ENCODE data around the gene ZNF525.
"Not testable (repeated sequence)": the region's sequence is repeated elsewhere in the genome, so short reads cannot be mapped to it uniquely, and the experiment has no call there.

The ZNF525 gene

DNA sequence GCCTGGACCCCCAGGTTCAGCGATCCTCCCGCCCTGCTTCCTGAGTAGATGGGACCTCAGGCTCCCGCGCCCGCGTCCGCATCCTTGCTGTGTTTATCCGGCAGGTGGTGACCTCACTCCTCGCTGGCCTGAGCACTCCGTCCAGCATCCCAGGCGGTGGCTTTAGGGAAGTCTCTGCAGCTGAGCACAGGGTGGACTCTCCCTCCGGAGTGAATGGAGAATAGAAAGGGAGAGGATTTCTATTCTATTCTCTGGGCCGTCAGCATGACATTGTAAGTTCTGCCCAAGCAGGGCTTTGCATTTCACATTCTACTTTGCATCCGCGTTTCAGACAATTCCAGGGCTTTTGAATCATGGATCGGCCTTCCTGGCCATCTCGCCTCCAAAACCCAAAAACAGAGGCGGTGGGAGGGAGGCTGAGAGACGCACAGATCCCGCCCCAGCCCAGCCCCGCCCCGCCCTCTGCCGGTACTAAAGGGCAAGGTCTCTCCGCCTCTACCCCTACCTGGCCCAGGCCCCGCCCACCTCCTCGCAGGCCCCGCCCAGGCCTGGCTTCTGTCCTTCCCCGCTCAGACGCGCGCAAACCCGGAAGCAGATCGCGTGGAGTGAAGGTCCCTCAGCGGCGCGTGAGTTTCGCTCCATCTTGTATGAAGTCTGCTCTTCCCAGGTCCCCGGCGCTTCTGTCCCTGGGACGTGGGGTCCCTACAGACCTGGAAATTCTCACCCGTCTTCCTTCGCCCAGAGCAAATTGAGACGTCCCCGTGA lies at the start of gene ZNF525:
ZNF525 (plus strand) TSS at position 572 of the 765 bp plus-strand sequence. CDS start 6,577 bp downstream, outside the sequence.
- DNase-seq (ENCODE audit: low read depth): peak; percentile 69

DNA sequence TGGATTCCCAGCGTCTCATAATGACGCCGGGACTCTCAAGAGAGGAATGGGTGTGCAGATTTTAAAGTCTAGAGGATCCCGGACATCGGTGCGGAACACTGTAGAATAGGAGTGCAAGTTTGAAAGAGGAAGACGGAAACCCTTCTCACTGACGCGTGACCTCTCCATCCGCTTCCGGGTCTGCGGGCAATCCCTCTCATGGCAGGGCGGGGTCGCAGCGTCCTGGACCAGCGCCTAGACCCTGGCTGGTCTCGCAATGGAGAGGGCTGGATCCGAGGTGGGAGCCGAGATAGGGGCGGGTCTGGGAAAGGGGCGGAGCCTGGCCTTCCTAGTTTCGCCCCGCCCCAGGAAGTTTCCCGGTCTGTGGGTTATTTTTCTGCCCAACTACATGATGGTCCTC lies 36.5 kb upstream of the ZNF525 start:
- DNase-seq (ENCODE audit: low read depth): peak; percentile 6

DNA sequence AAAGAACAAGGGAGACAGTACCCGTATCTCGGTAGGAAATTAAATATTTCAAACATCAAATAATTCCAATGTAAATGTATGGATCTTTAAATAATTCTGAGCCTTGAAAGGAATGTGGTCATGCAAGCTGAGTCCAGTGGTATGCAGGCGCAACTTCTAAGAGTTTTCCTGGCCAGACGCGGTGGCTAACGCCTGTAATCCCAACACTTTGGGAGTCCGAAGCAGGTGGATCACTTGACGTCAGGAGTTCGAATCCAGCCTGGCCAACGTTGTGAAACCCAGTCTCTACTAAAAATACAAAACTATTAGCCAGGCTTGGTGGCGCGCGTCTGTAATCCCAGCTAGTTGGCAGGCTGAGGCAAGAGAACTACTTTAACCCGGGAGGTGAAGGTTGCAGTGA lies 33.0 kb upstream of the ZNF525 start:
- no peak for DNase-seq (ENCODE audit: low read depth)

DNA sequence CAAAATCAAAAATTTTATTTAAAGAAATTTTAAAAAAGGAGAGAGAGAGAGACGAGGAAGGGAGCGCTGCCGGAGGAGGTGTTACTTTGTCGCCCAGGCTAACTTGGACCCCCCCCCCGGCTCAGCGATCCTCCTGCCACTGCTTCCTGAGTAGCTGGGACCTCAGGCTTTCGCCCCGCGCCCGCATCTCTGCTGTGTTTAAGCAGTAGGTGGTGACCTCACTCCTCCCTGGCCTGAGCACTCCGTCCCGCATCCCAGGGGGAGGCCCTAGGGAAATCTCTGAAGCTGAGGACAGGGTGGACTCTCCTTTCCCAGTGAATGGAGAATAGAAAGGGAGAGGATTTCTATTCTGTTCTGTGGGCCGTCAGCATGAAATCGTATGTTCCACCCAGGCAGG lies 32.4 kb upstream of the ZNF525 start:
- DNase-seq (ENCODE audit: low read depth): peak; percentile 58

DNA sequence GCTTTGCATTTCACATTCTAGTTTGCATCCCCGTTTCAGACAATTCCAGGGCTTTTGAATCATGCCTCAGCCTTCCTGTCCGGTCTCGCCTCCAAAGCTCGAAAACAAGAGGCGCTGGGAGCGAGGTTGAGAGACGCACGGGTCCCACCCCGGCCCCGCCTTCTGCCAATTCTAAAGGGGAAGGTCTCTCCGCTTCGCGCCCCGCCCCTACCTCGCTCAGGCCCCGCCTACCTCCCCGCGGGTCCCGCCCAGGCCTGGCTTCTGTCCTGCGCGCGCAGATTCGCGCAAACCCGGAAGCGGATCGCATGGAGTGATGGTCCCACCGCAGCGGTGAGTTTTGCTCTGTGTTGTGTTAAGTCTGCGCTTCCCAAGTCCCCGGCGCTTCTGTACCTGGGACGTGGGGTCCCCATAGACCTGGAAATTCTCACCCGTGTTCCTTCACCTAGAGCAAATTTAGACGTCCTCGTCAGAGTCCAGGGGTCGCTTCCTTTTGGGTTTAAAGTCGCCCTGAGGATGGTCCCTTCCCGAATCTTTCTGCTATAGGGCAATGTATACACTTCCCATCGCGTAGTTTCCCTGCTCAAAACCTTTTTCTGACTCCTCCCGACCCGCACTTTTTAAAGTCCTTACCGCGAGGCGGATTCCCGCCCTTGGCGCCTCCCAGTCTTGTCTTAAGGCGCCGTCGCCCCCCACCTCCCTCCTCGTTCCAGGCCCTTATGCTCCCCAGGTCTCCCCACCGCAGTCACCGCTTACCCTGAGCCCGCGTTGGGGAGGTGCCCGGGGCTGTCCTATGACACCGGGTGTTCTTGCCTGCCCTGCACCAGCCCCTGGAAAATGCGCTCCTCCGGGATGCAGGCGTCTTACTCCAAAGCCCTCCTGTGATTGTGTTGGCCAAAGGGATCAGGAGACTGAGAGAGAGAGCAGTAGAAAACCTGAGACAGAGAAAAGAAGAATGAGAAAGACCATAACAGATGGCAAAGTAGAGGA lies 31.7 kb upstream of the ZNF525 start, which contains the start of gene ZNF845:
ZNF845 (plus strand) TSS at position 287 of the 987 bp plus-strand sequence. CDS start 7,559 bp downstream, outside the sequence.
- DNase-seq (ENCODE audit: low read depth): peak; percentile 88

DNA sequence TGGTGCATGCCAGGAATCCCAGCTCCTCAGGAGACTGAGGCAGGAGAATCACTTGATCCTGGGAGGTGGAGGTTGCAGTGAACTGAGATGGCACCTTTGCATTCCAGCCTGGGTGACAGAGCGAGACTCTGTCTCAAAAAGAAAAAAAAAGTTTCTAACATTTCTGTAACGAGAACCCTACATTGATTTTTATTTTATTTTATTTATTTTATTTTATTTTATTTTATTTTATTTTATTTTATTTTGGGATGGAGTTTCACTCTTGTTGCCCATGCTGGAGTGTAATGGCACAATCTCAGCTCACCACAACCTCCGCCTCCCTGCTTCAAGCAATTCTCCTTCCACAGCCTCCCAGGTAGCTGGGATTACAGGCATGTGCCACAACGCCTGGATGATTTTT lies 21.1 kb upstream of the ZNF525 start:
- DNase-seq (ENCODE audit: low read depth): not testable (repeated sequence)

DNA sequence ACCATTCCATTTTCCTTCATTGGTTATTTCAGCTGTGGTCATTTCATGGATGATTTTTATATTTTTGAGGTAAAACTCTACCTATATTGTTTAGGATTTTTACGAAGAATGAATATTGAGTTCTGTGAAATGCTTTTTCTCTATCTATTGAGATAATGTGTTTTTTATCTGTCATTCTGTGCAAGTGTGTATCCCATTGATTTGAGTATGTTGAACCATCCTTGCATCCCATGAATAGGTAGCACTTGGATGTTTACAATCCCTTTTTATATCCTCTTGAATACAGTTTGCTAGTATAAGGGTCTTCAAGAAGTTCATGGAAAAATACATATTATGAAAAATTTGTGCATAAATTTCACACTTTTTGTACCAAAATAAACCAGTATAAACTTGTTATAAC lies 9.8 kb upstream of the ZNF525 start:
- no peak for DNase-seq (ENCODE audit: low read depth)

DNA sequence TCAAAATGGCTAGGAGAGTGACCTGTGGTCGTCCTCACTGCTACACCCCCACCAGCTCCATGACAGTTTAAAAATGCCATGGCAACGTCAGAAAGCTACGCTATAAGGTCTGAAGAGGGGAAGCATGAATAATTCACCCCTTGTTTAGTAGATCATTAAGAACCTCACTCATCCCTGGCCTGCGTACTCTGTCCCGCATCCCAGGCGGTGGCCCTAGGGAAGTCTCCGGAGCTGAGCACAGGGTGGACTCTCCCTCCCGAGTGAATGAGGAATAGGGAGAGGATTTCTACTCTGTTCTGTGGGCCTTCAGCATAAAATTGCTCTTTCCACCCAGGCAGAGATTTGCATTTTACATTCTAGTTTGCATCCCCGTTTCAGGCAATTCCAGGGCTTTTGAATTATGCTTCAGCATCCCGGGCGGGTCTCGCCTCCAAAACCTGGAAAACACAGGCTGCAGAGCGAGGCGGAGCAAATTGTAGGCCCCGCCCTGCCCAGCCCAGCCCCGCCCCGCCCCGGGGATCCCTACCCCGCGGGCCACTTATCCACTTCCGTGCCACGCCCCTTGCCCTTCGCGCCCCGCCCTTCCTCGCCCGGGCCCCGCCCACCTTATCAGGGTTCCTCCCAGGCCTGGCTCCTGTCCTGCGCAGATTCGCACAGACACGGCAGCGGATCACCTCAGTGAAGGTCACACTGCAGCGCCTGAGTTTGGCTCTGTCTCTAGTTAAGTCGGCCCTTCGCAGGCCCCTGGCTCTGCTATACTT lies 7.5 kb upstream of the ZNF525 start:
- no peak for DNase-seq (ENCODE audit: low read depth)

DNA sequence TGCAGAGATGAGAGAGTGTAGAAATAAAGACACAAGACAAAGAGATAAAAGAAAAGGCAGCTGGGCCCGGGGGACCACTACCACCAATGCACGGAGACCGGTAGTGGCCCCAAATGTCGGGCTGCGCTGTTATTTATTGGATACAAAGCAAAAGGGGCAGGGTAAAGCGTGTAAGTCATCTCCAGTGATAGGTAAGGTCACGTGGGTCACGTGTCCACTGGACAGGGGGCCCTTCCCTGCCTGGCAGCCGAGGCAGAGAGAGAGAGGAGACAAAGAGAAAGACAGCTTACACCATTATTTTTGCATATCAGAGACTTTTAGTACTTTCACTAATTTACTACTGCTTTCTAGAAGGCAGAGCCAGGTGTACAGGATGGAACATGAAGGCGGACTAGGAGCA lies 5.4 kb upstream of the ZNF525 start:
- DNase-seq (ENCODE audit: low read depth): not testable (repeated sequence)

DNA sequence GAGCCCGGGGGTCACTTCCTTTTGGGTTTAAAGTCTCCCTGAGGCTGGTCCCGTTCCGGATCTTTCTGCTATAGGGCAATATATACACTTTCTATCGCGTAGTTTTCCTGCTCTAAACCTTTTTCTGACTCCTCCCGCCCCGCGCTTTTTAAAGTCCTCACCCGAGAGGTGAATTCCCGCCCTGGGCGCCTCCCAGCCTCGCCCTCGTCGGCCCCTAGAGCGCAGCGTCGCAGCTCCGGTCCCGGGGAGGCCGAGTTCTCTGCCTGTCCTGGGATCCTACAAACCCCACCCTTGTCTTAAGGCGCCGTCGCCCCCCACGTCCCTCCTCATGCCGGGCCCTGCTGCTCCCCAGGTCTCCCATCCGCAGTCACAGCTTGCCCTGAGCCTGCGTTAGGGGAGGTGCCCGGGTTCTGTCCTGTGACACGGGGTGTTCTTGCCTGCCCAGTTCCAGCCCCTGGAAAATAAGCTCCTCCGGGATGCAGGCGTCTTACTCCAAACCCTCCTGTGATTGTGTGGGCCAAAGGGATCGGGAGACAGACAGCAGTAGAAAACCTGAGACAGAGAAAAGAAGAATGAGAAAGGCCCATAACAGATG lies 491 bp downstream of the ZNF525 start:
- no peak for DNase-seq (ENCODE audit: low read depth)

DNA sequence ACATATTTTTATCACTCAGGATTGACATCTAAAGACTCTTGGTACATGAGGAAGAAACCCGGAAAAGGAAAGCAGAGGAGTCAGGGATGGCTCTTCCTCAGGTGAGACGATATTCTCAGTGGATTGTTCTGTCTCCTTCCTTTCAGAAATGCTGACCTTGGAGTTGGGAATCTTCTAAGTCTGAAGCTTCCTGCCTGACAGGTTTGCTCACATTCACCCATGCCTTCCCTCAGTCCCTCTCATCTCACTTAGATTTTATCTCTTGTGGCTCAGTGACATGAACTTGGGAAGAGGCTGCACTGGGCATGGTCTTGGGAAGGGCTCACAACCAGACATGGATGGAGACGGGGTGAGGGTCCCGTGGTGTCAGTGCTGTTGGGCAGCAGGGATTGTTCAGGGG lies 6.7 kb downstream of the ZNF525 start:
- no peak for DNase-seq (ENCODE audit: low read depth)

DNA sequence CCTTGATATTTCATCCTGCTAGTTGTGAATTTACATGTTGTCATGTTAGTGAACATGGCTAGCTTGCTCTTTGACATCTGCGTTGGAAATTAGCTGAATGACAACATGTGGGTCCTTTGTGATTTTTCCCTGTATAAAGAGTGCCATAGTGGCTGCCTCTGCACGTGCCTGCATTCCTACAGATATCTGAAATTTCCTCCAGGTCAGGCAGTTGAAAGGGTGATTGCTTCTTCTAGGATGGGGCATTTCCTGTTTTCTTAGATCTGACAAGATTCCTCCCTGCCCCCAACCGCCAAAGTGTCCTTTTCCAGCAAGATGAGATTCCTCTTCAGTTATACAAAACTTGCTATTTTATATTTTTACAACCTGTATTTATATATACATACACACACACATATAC lies 8.8 kb downstream of the ZNF525 start:
- no peak for DNase-seq (ENCODE audit: low read depth)

DNA sequence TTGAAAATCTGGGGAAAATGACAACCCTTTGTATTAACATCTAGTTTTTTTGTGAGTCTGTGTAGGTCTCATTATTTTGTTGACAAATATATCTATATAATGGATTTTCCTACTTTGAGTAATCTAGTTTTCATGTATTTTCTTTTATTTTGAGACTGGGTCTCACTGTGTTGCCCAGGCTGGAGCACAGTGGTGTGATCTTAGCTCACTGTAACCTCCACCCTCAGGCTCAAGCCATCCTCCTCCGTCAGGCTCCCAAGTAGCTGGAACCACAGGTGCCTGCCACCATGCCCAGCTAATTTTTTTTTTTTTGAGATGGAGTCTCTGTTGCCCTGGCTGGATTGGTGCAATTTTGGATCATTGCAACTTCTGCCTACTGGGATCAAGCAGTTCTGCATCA lies 9.2 kb downstream of the ZNF525 start:
- DNase-seq (ENCODE audit: low read depth): no peak

DNA sequence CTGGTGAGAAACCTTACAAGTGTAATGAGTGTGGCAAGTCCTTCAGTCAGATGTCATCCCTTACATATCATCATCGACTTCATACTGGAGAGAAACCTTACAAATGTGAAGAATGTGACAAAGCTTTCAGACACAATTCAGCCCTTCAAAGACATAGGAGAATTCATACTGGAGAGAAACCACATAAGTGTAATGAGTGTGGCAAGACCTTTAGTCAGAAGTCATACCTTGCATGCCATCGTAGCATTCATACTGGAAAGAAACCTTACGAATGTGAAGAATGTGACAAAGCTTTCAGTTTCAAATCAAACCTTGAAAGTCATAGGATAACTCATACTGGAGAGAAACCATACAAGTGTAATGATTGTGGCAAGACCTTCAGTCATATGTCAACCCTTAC lies 15.9 kb downstream of the ZNF525 start:
- DNase-seq (ENCODE audit: low read depth): no peak

DNA sequence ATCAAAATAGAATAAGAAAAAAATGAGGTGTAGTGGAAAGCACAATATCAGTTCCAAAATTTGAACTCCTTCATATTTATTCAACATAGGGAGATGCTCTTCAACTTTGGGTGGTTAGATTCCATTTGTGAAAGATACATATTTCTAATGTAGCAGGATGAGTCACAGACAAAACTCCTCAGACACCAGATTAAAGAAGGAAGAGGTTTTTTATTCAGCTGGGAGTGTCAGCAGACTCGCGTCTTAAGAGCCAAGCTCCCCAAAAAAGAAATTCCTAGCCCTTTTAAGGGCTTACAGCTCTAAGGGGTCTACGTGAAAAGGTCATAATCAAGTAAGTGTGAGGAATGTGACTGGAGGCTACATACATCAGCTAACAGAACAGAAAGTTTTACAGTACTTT lies 22.7 kb downstream of the ZNF525 start:
- peak; percentile 11 for DNase-seq (ENCODE audit: low read depth)

DNA sequence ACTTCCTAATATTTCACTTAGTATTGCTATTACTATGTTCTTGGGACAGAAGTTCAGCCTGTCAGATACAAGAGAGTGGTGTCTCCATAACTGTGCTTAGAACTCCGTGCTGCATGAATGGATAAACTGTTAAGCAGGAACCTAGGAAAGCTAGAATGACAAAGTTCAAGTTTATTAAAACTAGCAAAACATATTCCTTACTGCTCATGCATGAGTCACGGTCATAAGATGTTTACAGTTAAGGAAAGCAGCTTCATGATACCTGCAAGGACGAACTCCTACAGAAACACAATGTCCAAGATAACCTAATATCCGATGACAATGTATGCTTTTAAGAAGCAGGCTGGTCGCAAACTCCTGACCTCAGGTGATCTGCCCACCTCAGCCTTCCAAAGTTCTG lies 23.4 kb downstream of the ZNF525 start:
- peak; percentile 9 for DNase-seq (ENCODE audit: low read depth)

DNA sequence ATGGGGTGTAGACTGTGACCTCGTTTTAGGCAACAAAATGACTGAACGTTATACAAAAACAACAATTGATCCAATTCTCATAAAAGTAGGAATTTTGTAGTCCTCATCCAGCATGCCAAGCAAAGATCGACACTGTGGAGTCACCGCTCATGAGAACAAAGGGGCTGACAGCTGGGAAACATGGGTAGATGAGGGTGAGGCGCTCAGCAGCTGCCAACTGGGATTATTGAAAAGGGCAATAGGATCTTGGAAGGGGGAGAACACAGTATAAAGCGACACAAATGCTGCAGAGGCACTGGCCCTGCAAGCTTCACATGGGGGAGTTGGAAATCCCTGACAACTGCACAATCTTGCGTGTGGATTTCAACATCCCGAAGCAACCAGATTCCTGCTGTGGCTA lies 24.1 kb downstream of the ZNF525 start:
- DNase-seq (ENCODE audit: low read depth): no peak

DNA sequence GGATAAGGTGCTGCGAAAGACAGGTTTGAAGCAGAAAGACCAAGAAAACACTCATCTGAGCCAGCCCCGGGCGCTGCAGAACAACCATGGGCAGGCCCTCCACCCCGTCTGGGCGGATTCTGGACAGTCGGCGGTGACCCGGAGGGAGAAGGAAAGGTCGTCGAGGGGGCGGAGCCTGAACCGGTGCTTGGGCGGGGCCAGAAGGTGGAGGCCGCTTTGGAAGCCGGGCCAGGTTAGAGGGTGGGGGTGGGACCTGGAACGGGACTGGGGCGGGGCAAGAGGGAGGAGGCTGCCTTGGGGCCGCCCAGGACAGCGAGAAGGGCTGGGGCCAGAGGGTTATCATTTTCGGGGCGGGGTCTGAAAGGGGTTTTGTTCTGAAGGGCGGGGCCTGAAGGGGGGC lies 24.5 kb downstream of the ZNF525 start:
- no peak for DNase-seq (ENCODE audit: low read depth)

DNA sequence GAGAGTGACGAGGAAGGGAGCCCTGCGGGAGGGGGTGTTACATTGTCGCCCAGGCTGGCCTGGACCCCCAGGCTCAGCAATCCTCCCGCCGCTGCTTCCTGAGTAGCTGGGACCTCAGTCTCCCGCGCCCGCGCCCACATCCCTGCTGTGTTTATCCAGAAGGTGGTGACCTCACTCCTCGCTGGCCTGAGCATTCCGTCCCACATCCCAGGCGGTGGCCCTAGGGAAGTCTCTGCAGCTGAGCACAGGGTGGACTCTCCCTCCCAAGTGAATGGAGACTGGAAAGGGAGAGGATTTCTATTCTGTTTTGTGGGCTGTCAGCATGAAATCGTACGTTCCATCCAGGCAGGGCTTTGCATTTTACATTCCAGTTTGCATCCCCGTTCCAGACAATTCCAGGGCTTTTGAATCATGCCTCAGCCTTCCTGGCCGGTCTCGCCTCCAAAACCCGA lies 29.0 kb downstream of the ZNF525 start:
- peak; percentile 37 for DNase-seq (ENCODE audit: low read depth)

DNA sequence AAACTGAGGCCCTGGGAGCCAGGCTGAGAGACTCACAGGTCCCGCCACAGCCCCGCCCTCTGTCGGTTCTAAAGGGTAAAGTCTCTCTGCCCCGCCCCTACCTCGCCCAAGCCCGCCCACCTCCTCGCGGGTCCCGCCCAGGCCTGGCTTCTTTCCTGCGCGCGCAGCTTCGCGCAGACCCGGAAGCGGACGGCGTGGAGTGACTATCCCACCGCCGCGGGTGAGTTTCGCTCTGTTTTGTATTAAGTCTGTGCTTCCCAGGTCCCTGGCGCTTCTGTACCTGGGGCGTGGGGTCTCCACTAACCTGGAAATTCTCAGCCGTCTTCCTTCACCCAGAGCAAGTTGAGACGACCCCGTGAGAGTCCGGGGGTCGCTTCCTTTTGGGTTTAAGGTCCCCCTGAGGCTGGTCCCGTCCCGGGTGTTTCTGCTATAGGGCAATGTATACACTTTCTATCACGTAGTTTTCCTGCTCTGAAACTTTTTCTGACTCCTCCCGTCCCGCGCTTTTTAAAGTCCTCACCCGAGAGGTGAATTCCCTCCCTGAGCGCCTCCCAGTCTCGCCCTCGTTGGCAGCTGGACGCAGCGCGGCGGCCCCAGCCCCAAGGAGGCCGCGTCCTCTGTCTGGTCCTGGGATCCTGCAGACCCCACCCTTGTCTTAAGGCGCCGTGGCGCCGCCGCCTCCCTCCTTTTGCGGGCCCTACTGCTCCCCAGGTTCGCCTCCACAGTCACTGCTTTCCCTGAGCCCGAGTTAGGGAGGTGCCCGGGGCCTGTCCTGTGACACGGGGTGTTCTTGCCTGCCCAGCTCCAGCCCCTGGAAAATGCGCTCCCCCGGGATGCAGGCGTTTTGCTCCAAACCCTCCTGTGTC lies 29.7 kb downstream of the ZNF525 start, which contains the start of gene ZNF765:
ZNF765 (plus strand) TSS at position 176 of the 866 bp plus-strand sequence. CDS start 2,867 bp downstream, outside the sequence.
- peak; percentile 83 for DNase-seq (ENCODE audit: low read depth)
